NCI-H2171 (cell line): ENCODE results near the gene FKBP1B.
"Not testable (repeated sequence)": the region's sequence is repeated elsewhere in the genome, so short reads cannot be mapped to it uniquely, and the experiment has no call there.

ENCODE experiments used
- DNase-seq: peaks from one replicate; lab custom pipeline; 2025; lab: John Stamatoyannopoulos, UW

Gene FKBP1B

DNA sequence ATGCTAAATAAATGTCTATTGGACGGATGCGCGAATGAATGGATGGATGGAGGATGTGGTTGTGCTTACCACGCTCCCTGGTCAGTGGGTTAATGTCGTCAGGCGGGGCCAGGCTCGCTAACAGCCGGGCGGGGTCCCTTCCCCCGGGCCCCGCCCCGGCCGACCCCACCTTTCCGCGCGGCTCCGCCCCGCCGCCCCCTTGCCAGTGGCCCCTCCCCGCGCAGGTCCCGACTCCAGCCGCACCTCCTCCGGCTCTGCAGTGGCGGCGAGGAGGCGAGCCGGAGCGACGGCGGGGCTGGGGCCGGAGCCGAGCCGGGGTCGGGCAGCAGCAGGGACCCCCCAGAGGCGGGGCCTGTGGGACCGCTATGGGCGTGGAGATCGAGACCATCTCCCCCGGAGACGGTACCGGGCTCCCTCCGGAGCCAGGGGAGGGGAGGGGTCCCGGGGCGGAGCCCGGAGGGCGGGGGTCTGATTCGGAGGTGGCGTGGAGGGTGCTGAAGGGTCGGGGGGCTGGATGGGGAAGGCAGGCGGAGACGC lies at the start of gene FKBP1B:
TSS of gene FKBP1B (plus strand) at position 257 of the 537 bp plus-strand sequence. CDS start at position 366, 109 bp downstream.
- DNase-seq: peak; percentile 79

- DNase-seq: no peak
Measured at GRCh38 chr2:24007693-24008092, 41.8 kb upstream of the FKBP1B start.

DNA sequence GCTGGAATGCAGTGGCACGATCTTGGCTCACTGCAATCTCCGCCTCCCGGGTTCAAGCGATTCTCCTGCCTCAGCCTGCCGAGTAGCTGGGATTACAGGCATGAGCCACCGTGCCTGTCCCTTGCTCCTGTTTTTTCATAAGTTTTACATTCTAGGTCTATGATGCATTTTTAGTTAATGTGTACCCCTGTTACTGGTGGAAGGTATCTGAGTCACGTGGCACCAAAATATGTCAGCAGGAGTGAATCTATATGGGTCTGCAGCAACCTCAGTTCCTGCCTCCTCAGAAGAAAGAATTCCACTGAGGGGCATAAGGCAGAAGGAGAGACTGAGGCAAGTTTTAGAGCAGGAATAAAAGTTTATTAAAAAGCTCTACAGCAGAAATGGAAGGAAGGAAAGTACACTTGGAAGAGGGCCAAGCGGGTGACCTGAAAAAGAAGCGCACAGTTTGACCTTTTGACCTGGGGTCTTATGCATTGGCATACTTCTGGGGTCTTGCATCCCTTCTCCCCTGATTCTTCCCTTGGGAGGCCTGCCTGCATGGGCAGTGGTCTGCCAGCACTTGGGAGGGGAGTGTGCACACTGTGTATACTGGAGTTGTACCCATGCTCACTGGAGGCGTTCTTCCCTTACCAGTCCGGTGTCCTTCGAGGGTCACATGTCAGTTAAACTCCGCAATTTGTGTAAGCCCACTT lies 40.7 kb upstream of the FKBP1B start:
- DNase-seq: no peak

DNA sequence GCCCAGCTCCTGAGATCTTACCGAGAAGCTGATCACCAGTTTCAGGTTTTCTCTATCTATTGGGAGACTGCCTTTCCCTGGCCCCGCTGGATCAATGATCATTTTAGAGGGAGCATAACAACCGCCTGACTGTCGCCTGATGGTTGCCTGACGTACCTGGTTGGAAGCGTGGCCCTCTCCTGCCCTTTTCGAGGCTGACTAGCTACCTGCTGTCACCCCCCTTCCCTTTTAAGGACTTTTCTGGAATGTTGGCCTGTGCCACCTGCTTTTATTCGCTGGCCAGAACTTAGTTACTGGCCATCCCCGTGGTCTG lies 40.2 kb upstream of the FKBP1B start:
- DNase-seq: no peak

DNA sequence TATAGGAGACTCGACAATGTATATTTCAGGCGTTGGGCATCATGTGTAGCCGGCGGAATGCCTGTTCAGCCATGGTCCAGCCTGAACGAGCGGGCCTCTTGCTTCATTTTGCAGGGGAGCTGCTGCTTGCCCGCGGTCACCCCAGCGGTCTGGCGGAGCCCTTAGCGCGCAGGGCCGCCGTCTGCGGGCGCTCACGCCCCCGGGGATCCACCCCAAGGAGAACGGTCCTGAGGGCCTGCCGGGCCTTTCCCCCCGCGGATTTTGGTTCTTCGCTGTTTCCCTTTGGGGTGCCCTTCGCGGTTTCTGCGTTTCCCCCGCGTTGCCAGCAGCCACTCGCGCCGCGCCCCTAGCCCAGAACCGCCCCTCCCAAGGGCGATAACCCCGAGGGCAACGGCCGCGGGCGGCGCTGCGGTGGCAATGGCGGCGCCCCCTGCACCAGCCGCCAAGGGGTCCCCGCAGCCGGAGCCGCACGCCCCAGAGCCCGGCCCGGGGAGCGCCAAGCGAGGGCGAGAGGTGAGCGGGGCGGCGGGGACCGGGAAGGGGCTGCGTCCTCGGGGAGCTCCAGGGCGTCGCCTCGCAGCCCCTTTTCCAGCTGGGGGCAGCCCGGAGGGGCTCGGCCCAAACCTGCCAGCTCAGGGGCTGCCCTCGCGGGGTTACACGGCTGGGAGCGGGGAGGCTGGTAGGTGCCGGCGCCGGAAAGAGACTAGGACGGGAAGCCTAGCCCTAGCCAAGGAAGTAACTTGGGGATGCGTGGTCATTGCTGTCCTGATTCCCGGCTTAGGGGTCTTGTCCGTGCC lies 39.7 kb upstream of the FKBP1B start, which contains the start of gene MFSD2B:
TSS of gene MFSD2B (plus strand) at position 406 of the 797 bp plus-strand sequence. CDS start at position 418, 12 bp downstream.
- DNase-seq: no peak

DNA sequence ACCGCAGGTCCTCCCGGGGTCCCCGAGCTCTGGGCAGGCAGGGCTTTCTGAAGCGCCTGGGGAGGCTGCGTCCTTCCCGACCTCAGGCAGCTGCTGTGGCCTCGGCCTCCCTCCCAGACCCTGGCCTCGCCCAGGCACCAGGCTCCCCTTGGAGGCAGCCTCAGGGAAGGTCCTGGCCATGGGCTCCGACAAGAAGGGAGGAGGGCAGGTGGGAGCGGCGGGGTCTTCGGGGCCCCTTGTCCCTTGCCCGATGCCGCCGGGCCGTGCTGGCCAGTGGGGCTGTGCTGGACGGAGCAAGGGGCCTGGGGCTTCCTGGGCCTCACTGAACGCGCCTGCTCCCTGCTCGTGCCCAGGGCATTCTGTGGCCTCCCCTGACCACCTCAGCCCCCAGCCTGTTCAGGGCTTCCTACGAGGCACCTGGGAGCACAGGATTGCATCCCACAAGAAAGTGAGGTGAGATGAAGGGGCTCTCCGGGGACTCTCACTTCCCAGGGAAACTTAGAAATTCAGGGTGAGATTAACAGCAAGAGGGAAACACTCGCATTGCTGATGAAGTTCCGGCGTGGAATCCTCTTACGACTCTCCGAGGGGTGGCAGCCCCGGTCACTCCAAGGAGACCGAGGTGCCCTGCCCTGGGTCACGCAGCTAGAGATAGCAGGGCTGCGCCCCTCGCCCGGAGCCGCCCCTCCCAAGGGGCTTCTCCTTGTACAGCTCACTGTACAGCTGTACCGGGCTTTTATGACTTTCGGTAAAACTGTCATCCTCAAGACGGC lies 38.9 kb upstream of the FKBP1B start:
- no peak for DNase-seq

DNA sequence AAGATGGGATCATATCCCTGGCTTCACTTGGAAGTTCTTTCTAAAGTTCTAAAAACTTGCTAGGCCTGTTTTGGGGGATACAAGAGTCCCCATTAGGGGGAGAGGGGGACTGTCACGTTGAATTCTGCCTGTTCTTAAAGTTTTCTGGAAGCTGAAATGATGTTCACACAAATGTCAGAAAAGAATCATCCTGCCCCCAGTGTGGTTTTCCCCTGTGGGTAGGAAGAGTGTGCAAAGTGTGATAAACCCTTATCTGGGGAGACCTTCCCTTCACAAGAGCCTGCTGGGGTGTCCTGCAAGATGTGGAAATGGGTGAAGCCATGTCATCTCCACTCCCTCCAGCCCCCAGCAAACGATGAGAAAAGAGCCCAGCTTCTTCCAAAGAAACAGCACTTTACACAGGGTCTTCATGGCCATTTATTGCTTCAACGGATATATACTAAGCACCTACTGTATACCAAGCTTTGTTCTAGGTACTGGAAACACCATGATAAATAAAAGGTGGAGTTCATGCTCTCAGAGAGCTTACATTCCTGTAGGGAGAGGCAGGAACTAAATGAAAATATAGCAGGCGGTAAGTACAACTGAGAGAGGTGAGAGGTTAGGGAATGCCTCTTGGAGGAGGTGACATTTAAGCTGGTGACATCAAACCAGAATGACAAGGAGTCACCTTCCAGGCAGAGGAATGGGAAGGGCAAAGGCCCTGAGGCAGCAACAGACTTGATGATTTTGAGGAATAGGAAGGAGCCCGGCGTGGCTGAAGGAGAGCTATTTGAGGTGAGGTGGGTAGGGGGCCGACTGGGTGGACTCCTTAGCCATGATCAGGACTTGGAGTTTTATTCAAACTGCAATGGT lies 38.1 kb upstream of the FKBP1B start:
- no peak for DNase-seq

- no peak for DNase-seq
Measured at GRCh38 chr2:24012521-24013188, 36.9 kb upstream of the FKBP1B start.

- DNase-seq: not testable (repeated sequence)
Measured at GRCh38 chr2:24014902-24015301, 34.6 kb upstream of the FKBP1B start.

- DNase-seq: no peak
Measured at GRCh38 chr2:24015562-24016375, 33.8 kb upstream of the FKBP1B start.

GRCh38 chr2:24016376-24016761 lies 33.2 kb upstream of the FKBP1B start:
- no peak for DNase-seq

DNA sequence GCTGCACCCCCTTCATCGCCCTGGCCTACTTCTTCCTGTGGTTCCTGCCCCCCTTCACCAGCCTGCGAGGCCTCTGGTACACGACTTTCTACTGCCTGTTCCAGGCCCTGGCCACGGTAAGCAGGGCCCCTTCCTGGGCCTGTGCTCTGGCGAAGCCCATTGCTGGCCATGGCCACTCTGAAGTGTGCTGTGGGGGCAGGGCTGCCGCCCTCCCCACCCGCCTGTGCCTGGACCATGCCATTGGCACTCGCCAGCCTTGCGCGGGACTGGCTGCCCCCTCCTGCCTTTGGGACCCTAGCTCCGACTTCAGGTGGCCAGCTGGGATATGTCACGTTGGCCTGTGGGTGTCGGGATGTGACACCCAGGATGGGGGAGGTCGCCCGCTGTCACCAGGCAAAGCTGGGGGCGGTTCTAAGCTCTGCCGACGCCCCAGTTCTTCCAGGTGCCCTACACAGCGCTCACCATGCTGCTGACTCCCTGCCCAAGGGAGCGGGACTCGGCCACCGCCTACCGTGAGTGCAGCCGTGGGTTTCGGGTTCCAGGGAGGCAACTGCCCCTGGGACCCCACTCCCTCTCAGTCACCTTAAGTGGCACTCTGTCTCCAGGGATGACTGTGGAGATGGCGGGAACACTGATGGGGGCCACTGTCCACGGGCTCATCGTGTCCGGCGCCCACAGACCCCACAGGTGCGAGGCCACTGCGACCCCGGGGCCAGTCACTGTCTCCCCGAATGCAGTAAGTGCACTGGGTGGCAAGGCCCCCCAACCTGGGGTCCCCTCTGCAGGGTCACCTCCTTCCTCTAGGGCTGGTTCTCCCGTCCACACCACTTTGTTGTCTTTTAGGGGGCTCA lies 32.5 kb upstream of the FKBP1B start:
- DNase-seq: no peak

GRCh38 chr2:24017711-24018110 lies 31.8 kb upstream of the FKBP1B start:
- DNase-seq: no peak

DNA sequence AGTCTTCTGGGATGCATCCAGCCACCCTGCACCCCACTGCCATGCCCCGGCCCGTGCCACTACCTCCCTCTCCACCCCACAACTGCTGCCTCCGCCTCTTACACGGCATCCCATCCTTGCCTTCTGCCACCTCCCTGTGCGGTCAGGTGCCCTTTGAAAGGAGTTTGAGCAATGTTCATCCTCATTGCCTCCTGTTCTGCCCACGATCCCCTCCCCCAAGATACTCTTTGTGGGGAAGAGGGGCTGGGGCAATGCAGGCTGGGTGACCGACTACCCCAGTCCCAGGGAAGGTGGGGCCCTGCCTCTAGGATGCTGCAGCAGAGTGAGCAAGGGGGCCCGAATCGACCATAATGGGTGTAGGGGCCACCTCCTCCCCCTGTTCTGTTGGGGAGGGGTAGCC lies 31.3 kb upstream of the FKBP1B start:
- DNase-seq: no peak

DNA sequence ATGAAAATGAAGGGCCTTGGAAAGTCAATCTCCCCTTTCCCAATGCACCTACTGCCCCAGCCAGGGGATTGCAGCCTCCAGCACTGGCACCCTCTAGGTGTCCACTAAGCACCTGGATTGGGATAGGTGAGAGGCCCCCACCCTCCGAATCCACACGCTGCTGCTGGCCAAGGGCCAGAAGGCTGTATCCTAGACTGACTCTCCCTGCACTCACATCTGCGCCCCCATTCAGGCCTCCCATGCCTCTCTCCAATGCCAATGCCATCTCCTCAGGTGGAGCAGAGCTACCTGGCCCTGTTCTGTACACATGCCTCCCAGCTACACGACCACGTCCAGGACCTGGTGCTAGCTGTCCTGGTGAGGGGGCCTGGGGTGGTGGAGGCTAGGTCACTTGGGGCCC lies 29.8 kb upstream of the FKBP1B start:
- DNase-seq: no peak

DNA sequence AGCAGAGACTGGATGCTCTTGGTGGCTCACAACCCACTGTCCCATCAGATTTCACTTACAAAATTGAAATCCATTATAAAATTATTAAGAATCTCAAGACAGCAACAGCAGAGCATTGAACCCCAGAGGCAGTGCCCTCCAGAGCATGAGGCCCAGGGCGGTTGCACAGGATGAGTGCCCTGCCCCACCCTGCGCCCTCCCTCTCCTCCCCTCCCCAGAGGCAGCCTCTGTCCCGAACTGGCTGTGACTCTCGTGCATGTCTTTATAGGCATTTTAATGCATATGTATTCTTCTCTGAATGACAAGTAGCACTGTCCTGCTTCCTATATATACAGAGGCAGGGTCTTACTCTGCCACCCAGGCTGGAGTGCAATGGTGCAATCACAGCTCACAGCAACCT lies 29.3 kb upstream of the FKBP1B start:
- DNase-seq: no peak

- no peak for DNase-seq
Measured at GRCh38 chr2:24021122-24021998, 28.2 kb upstream of the FKBP1B start.

DNA sequence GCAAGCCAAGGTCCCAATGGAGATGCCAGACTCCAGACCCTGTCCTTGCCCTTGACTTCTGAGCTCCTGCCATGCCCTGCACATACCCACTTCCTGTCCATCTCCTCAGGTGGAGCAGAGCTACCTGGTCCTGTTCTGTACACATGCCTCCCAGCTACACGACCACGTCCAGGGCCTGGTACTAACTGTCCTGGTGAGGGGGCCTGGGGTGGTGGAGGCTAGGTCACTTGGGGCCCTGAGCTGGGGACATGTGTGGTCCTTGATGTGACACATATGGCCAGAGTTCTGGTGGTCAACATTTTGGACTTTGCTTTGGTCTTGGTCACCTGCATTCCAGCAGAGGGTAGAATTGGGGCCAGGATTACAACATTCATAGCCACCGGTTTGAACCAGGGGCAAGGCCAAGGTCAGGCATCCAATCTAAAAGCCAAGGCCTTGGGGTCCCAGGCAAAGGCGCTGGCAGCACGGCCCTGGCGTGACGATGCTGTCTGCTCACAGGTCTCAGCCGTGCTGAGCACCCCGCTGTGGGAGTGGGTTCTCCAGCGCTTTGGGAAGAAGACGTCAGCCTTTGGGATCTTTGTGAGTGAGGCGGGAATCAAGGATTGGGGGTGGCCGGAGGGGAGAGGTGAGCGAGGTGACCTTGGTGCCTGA lies 27.1 kb upstream of the FKBP1B start:
- no peak for DNase-seq
